ENCODE measurements around the gene ACOT13.
"Not testable (repeated sequence)": the region's sequence is repeated elsewhere in the genome, so short reads cannot be mapped to it uniquely, and the experiment has no call there.

Gene ACOT13

GRCh38 chr6:24753545-24753944 lies 86.7 kb downstream of the ACOT13 start:
- H3K4me3 ChIP-seq (replicated peaks; ENCODE audit: low read depth, low read length) = no peak overlapping the region
- TF ChIP-seq CTCF (IDR thresholded peaks at IDR 0.05; ENCODE audit: low read depth, low read length, missing control alignments) = no peak
- DNase-seq (ENCODE audit: extremely low read depth, low read depth) = no peak

GRCh38 chr6:24754378-24754777 lies 87.5 kb downstream of the ACOT13 start:
- DNase-seq (ENCODE audit: extremely low read depth, low read depth); H3K4me3 ChIP-seq (replicated peaks; ENCODE audit: low read depth, low read length): not testable (repeated sequence)

Measured in HFF-Myc (cell line).